ENCODE results near the gene LLGL1. TPM values are rescaled to one million over a fixed set of nuclear protein-coding genes. Genes with fewer than 3 reads are reported as not detected.

The LLGL1 gene
- total and polyA plus RNA-seq, 2 donors (not counting 3 experiments of a cell fraction or from before 2014, with no cell fraction given) = 34.9 to 47.1 TPM

DNA sequence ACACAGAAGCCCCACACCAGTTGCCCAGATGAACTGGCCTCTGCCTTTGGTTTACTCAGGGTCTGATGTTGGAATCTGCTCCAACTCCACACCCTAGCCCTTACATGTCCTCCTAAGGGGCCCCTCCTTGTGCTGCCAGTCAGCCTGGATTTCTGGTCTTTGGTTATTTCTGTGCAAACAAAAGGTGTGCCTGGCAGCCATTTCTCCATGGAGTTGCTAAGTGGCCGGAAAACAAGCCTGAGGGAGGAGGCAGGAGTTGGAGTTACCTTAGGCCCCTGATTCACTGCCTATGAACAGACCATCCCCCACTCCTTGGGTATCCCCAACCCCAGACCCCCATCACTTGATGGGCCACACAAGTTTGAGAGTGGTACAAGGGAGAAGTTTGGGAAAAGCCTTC is 46.2 kb upstream of the LLGL1 start:
- BruUV-seq (replicated peaks) = no TSS peak
- no peaks in the 10 kb centered on the region for H3K9me3 ChIP-seq (replicated peaks; ENCODE audit: control insufficient read depth, insufficient read depth, low read length)
- POLR2A ChIA-PET = no interaction called here
- no peaks in the 10 kb centered on the region for H3K27me3 ChIP-seq (ENCODE audit: control insufficient read depth in 2 of 2, insufficient read depth in 2 of 2, low read length in 2 of 2)
- TF ChIP-seq MYC (IDR thresholded peaks at IDR 0.05; ENCODE audit: low read depth, low read length) (no peak), FOS (IDR thresholded peaks at IDR 0.05; ENCODE audit: borderline replicate concordance, insufficient read depth, low read length) (no peak), POLR2AphosphoS5 (IDR thresholded peaks at IDR 0.05; ENCODE audit: insufficient read depth, low read depth, low read length) (no peak)
- TF ChIP-seq, protein P1, sequence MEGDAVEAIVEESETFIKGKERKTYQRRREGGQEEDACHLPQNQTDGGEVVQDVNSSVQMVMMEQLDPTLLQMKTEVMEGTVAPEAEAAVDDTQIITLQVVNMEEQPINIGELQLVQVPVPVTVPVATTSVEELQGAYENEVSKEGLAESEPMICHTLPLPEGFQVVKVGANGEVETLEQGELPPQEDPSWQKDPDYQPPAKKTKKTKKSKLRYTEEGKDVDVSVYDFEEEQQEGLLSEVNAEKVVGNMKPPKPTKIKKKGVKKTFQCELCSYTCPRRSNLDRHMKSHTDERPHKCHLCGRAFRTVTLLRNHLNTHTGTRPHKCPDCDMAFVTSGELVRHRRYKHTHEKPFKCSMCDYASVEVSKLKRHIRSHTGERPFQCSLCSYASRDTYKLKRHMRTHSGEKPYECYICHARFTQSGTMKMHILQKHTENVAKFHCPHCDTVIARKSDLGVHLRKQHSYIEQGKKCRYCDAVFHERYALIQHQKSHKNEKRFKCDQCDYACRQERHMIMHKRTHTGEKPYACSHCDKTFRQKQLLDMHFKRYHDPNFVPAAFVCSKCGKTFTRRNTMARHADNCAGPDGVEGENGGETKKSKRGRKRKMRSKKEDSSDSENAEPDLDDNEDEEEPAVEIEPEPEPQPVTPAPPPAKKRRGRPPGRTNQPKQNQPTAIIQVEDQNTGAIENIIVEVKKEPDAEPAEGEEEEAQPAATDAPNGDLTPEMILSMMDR (IDR thresholded peaks at IDR 0.05; ENCODE audit: extremely low read depth in 1 of 2, insufficient read depth in 1 of 2, low read depth in 1 of 2, low read length in 2 of 2) = no peak
- no peak overlapping the region for H3K4me2 ChIP-seq (ENCODE audit: insufficient read depth, low read length)
- no peaks in the 10 kb centered on the region for H3K9me1 ChIP-seq (replicated peaks; ENCODE audit: control insufficient read depth, extremely low read depth, insufficient read depth, low read length)
- H2AFZ ChIP-seq (ENCODE audit: low read depth, low read length) = no peak overlapping the region
- peaks cover 4% of the 10 kb centered on the region for H3K79me2 ChIP-seq (ENCODE audit: control insufficient read depth, insufficient read depth, low read length)
- no peak for FAIRE-seq
- H3K27ac ChIP-seq (ENCODE audit: insufficient read depth, low read depth, low read length) = no peak overlapping the region
- intact Hi-C loops (cut with micrococcal nuclease) = no loop called here
- H4K20me1 ChIP-seq (replicated peaks; ENCODE audit: control insufficient read depth, extremely low read depth, insufficient read depth, low read length) = no peaks in the 10 kb centered on the region
- H3K4me3 ChIP-seq (replicated peaks in 1 of 3; ENCODE audit: insufficient read depth in 1 of 3, low read depth in 1 of 3, low read length in 3 of 3) = no peak overlapping the region
- H3K36me3 ChIP-seq (ENCODE audit: control insufficient read depth in 2 of 2, extremely low read depth in 1 of 2, insufficient read depth in 2 of 2, low read length in 2 of 2) = no peaks in the 10 kb centered on the region
- peaks cover 4% of the 10 kb centered on the region for H3K4me1 ChIP-seq (ENCODE audit: control insufficient read depth, extremely low read depth, insufficient read depth, low read length)
- CTCF ChIA-PET = no interaction called here
- H3K9ac ChIP-seq (replicated peaks; ENCODE audit: extremely low read depth, insufficient read depth, low read length) = no peak overlapping the region
- dilution Hi-C loops (cut with MboI; ENCODE audit: extremely low pct_ligation_motif_present, low sequenced_read_pairs) = no loop called here
- no peak for DNase-seq (ENCODE audit: low read depth, low spot score)

DNA sequence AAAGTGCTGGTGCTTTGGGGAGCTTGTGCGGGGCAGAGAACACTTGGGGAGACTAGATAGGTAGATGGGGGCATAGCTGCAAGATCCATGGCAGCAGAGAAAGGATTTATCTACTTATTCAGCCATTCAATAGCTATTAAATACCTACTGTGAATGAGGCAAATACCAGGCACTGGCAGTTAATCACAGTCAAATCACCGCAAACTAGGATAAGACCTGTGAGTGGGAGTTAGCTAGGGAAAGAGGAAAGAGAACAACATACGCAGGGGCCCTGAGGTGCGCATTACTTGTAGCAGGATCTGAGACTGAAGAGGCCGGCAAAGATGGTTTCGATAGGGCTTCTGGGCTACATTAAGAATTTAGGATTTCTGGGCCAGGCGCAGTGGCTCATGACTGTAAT is 45.6 kb upstream of the LLGL1 start:
- Histone ChIP-seq H4K20me1 (replicated peaks; ENCODE audit: control insufficient read depth, extremely low read depth, insufficient read depth, low read length) (no peaks in the 10 kb centered on the region), H3K9me1 (replicated peaks; ENCODE audit: control insufficient read depth, extremely low read depth, insufficient read depth, low read length) (no peaks in the 10 kb centered on the region), H3K27ac (ENCODE audit: insufficient read depth, low read depth, low read length) (no peak overlapping the region), H3K79me2 (ENCODE audit: control insufficient read depth, insufficient read depth, low read length) (peaks cover 10% of the 10 kb centered on the region), H3K4me3 (replicated peaks in 1 of 3; ENCODE audit: insufficient read depth in 1 of 3, low read depth in 1 of 3, low read length in 3 of 3) (no peak overlapping the region), H3K36me3 (ENCODE audit: control insufficient read depth in 2 of 2, extremely low read depth in 1 of 2, insufficient read depth in 2 of 2, low read length in 2 of 2) (no peaks in the 10 kb centered on the region), H3K4me1 (ENCODE audit: control insufficient read depth, extremely low read depth, insufficient read depth, low read length) (peaks cover 7% of the 10 kb centered on the region), H3K9ac (replicated peaks; ENCODE audit: extremely low read depth, insufficient read depth, low read length) (no peak overlapping the region), H2AFZ (ENCODE audit: low read depth, low read length) (no peak overlapping the region), H3K9me3 (replicated peaks; ENCODE audit: control insufficient read depth, insufficient read depth, low read length) (no peaks in the 10 kb centered on the region), H3K27me3 (ENCODE audit: control insufficient read depth in 2 of 2, insufficient read depth in 2 of 2, low read length in 2 of 2) (no peaks in the 10 kb centered on the region), H3K4me2 (ENCODE audit: insufficient read depth, low read length) (no peak overlapping the region)
- dilution Hi-C loops (cut with MboI; ENCODE audit: extremely low pct_ligation_motif_present, low sequenced_read_pairs) = no loop called here
- no TSS peak for BruUV-seq (replicated peaks)
- POLR2A ChIA-PET = no interaction called here
- intact Hi-C loops (cut with micrococcal nuclease) = no loop called here
- no peak for FAIRE-seq
- CTCF ChIA-PET = interaction anchor here (0.7 to 1.1 kb wide), 3 partner anchors 11 to 35 kb away, joined by 3 to 5 read pairs (median 3); no protein-coding TSS in a partner anchor
- DNase-seq (ENCODE audit: low read depth, low spot score) = no peak
- TF ChIP-seq GATA2 (IDR thresholded peaks at IDR 0.05; ENCODE audit: insufficient read depth, insufficient read length, low read depth, low read length) (no peak), JUN (IDR thresholded peaks at IDR 0.05; ENCODE audit: borderline replicate concordance, insufficient read depth, insufficient read length, low read depth) (no peak), EZH2 (IDR thresholded peaks at IDR 0.05; ENCODE audit: borderline replicate concordance, low read depth, low read length, severe bottlenecking) (no peak), POLR2AphosphoS5 (IDR thresholded peaks at IDR 0.05; ENCODE audit: insufficient read depth, low read depth, low read length) (no peak)
- TF ChIP-seq, protein P1 (IDR thresholded peaks at IDR 0.05; ENCODE audit: extremely low read depth in 1 of 2, insufficient read depth in 1 of 2, low read depth in 1 of 2, low read length in 2 of 2) = no peak
